OCI-LY7 (cell line): ENCODE data around the gene INPP4A. TPM values are rescaled to one million over a fixed set of nuclear protein-coding genes. Genes with fewer than 3 reads are reported as not detected.

Experiments used
- BruUV-seq: library from RNA; stranded (reverse); fragments of 400-500 nt; replicated peaks from 2 replicates; lab custom pipeline; 2021; lab: Mats Ljungman, UMichigan
- CTCF ChIA-PET: fragments of 300-600 bp; sonication (Branson Sonifier 250); formaldehyde crosslinking; loops from one replicate; lab custom pipeline; 2022; ENCODE audit warnings: antibody characterized with exemption; ENCODE audit not compliant: unreplicated experiment; lab: Charles Lee
- POLR2A ChIA-PET: fragments of 300-600 bp; sonication (Branson Sonifier 250); formaldehyde crosslinking; loops from one replicate; lab custom pipeline; 2022; ENCODE audit warnings: antibody characterized with exemption; lab: Charles Lee
- DNase-seq: peaks from one replicate; pipeline ENCODE4 v3.0.0-alpha.2; 2015; ENCODE audit warnings: low spot score
- H2AFZ ChIP-seq: fragments of 200-600 bp; sonication (generic), shearing (Covaris generic); 2 replicates; pipeline ENCODE4 v1.6.1; 2014; ENCODE audit warnings: mild to moderate bottlenecking, antibody characterized with exemption, low read length, moderate library complexity
- H3K27ac ChIP-seq: fragments of 200-600 bp; sonication (generic); 2 replicates; pipeline ENCODE4 v1.5.1; 2014; ENCODE audit warnings: mixed run types, low read depth, mild to moderate bottlenecking, moderate library complexity, low read length, inconsistent platforms; ENCODE audit not compliant: poor library complexity, severe bottlenecking
- H3K36me3 ChIP-seq: fragments of 200-600 bp; sonication (generic); 2 replicates; pipeline ENCODE4 v1.6.1; 2014; ENCODE audit warnings: mild to moderate bottlenecking, antibody characterized with exemption, low read length, moderate library complexity, mixed read lengths; ENCODE audit not compliant: insufficient read depth
- H3K4me1 ChIP-seq: fragments of 200-600 bp; sonication (generic); 2 replicates; pipeline ENCODE4 v1.5.1; 2014; ENCODE audit warnings: mild to moderate bottlenecking, low read length; ENCODE audit not compliant: insufficient read depth, poor library complexity, severe bottlenecking
- H3K4me2 ChIP-seq: fragments of 200-600 bp; sonication (generic); 2 replicates; pipeline ENCODE4 v1.6.1; 2014; ENCODE audit warnings: mild to moderate bottlenecking, low read length
- H3K4me3 ChIP-seq: fragments of 200-600 bp; sonication (generic); 2 replicates; pipeline ENCODE4 v1.5.1; 2014; ENCODE audit warnings: mild to moderate bottlenecking, low read depth, low read length; ENCODE audit not compliant: poor library complexity, severe bottlenecking
- H3K79me2 ChIP-seq: fragments of 200-600 bp; sonication (generic); 2 replicates; pipeline ENCODE4 v1.6.1; 2016; ENCODE audit warnings: low read depth, mild to moderate bottlenecking, low read length, moderate library complexity, mixed read lengths; ENCODE audit not compliant: insufficient read depth
- H3K9me2 ChIP-seq: fragments of 200-600 bp; sonication (generic); 2 replicates; pipeline ENCODE4 v1.6.1; 2016; ENCODE audit warnings: mild to moderate bottlenecking, low read length, mixed read lengths; ENCODE audit not compliant: insufficient read depth
- H3K9me3 ChIP-seq: fragments of 200-600 bp; sonication (generic); 2 replicates; pipeline ENCODE4 v1.6.1; 2014; ENCODE audit warnings: mild to moderate bottlenecking, mixed run types, low read length, mixed read lengths
- H4K20me1 ChIP-seq: fragments of 200-600 bp; sonication (generic); 2 replicates; pipeline ENCODE4 v1.6.1; 2014; ENCODE audit warnings: mild to moderate bottlenecking, antibody characterized with exemption, low read length, moderate library complexity, mixed read lengths; ENCODE audit not compliant: insufficient read depth
- CTCF ChIP-seq: fragments of 200-600 bp; sonication (generic); conservative IDR thresholded peaks from 2 replicates; pipeline ENCODE4 v1.5.1; 2014; ENCODE audit warnings: mild to moderate bottlenecking, antibody characterized with exemption, low read length, moderate library complexity, mixed read lengths
- EZH2phosphoT487 ChIP-seq: fragments of 200-600 bp; sonication (generic); IDR thresholded peaks from 2 replicates; pipeline ENCODE4 v1.6.1; 2018; ENCODE audit warnings: low read depth, borderline replicate concordance, mild to moderate bottlenecking, mixed run types, antibody characterized with exemption, low read length, moderate library complexity, mixed read lengths
- intact Hi-C: fragments of 100-400 bp; cut with micrococcal nuclease; formaldehyde crosslinking; loops from one replicate; pipeline ENCODE4 v1.10.0; 2022; ENCODE audit not compliant: unreplicated experiment
- total RNA-seq, 2 experiments: library from RNA; depleted of rRNA in 1 of 2; stranded (reverse); fragments of >200 nt in 1 of 2; shearing (Covaris generic) in 1 of 2; gene quantifications; 2 replicates each; pipeline ENCODE4 v1.2.3, GENCODE V29; 2014 to 2022

The INPP4A gene
- total RNA-seq, 2 experiments from 2014 or later = 28.5 to 28.6 TPM

GRCh38 chr2:98454073-98454472 lies 9.4 kb downstream of the INPP4A start:
- H2AFZ ChIP-seq = no peak overlapping the region
- no peak for DNase-seq
- H3K79me2 ChIP-seq = peaks cover 6% of the 10 kb centered on the region; the same call in 1 of the 2 replicates
- intact Hi-C loops = no loop called here
- H3K36me3 ChIP-seq = no peaks in the 10 kb centered on the region; the same call in 1 of the 2 replicates
- no peak overlapping the region for H3K27ac ChIP-seq
- TF ChIP-seq CTCF = no peak
- TF ChIP-seq EZH2phosphoT487 = no peak
- ChIA-PET CTCF (no interaction called here), POLR2A (interaction anchor here (1.3 kb wide), 1 partner anchor 9 kb away, joined by 4 read pairs; no protein-coding TSS in a partner anchor)
- no peak overlapping the region for H3K4me3 ChIP-seq
- no peaks in the 10 kb centered on the region for H4K20me1 ChIP-seq
- H3K4me1 ChIP-seq = peaks cover 20% of the 10 kb centered on the region
- peak overlapping the region; percentile 28 for H3K4me2 ChIP-seq
- H3K9me3 ChIP-seq = no peaks in the 10 kb centered on the region
- H3K9me2 ChIP-seq = no peaks in the 10 kb centered on the region
- no TSS peak for BruUV-seq

GRCh38 chr2:98454500-98455235 lies 10.0 kb downstream of the INPP4A start:
- 0 out of 2 replicates have a peak, but pooled peaks cover 3% of the 10 kb centered on the region for H3K79me2 ChIP-seq
- intact Hi-C loops = no loop called here
- BruUV-seq = no TSS peak
- no peak overlapping the region for H3K4me3 ChIP-seq
- H2AFZ ChIP-seq = no peak overlapping the region
- no peaks in the 10 kb centered on the region for H3K9me2 ChIP-seq
- peak overlapping the region; percentile 28 for H3K4me2 ChIP-seq
- POLR2A ChIA-PET = interaction anchor here (1.3 kb wide), 1 partner anchor 9 kb away, joined by 4 read pairs; no protein-coding TSS in a partner anchor
- H4K20me1 ChIP-seq = no peaks in the 10 kb centered on the region
- H3K36me3 ChIP-seq = no peaks in the 10 kb centered on the region; the same call in 1 of the 2 replicates
- H3K4me1 ChIP-seq = peaks cover 25% of the 10 kb centered on the region
- TF ChIP-seq EZH2phosphoT487 = no peak
- no peak for TF ChIP-seq CTCF
- H3K9me3 ChIP-seq = no peaks in the 10 kb centered on the region
- no peak overlapping the region for H3K27ac ChIP-seq
- CTCF ChIA-PET = no interaction called here
- peak; percentile 28 for DNase-seq

GRCh38 chr2:98455494-98455976 lies 10.9 kb downstream of the INPP4A start:
- no peak for DNase-seq
- Histone ChIP-seq H3K4me2 (peak overlapping the region; percentile 2; the same call in 1 of the 2 replicates), H3K4me3 (no peak overlapping the region), H3K9me3 (no peaks in the 10 kb centered on the region), H3K27ac (no peak overlapping the region), H3K79me2 (0 out of 2 replicates have a peak, but pooled peaks cover 3% of the 10 kb centered on the region), H2AFZ (no peak overlapping the region), H3K4me1 (peaks cover 34% of the 10 kb centered on the region), H3K36me3 (no peaks in the 10 kb centered on the region; the same call in 1 of the 2 replicates), H4K20me1 (no peaks in the 10 kb centered on the region), H3K9me2 (no peaks in the 10 kb centered on the region)
- BruUV-seq = no TSS peak
- ChIA-PET POLR2A (interaction anchor here (0.6 to 1.0 kb wide), 2 partner anchors 16 to 334 kb away, joined by 3 read pairs; no protein-coding TSS in a partner anchor), CTCF (interaction anchor here (2.6 kb wide), 1 partner anchor 32 kb away, joined by 6 read pairs; no protein-coding TSS in a partner anchor)
- intact Hi-C loops = no loop called here
- TF ChIP-seq CTCF = no peak
- no peak for TF ChIP-seq EZH2phosphoT487
